ENCODE data around the gene CNTNAP2.

The CNTNAP2 gene

GRCh38 chr7:147188467-147188866 is 1071.9 kb downstream of the CNTNAP2 start:
- no peak overlapping the region for H3K4me3 ChIP-seq (ENCODE audit: low read depth, low read length)
- TF ChIP-seq PBX3 (CRISPR knock-in tag; IDR thresholded peaks at IDR 0.05) (no peak), ZNF624 (tag by site-specific recombination; IDR thresholded peaks at IDR 0.05) (no peak), ZNF785 (tag by site-specific recombination; IDR thresholded peaks at IDR 0.05) (no peak)
- POLR2A ChIA-PET: no interaction called here
- no peak overlapping the region for H3K27ac ChIP-seq (ENCODE audit: extremely low read depth, low read depth, low read length)
- no peaks in the 10 kb centered on the region for H3K4me1 ChIP-seq (ENCODE audit: control insufficient read depth, insufficient read depth, low read length)
- CTCF ChIA-PET: no interaction called here
- no peaks in the 10 kb centered on the region for H3K36me3 ChIP-seq (ENCODE audit: control insufficient read depth in 2 of 2, insufficient read depth in 1 of 2, low read length in 2 of 2)
- no peaks in the 10 kb centered on the region for H3K9me3 ChIP-seq (ENCODE audit: control insufficient read depth, insufficient read depth, low read depth, low read length)

GRCh38 chr7:147193476-147193875 is 1076.9 kb downstream of the CNTNAP2 start:
- Histone ChIP-seq H3K27ac (ENCODE audit: extremely low read depth, low read depth, low read length) (no peak overlapping the region), H3K9me3 (ENCODE audit: control insufficient read depth, insufficient read depth, low read depth, low read length) (no peaks in the 10 kb centered on the region), H3K4me3 (ENCODE audit: low read depth, low read length) (no peak overlapping the region), H3K36me3 (ENCODE audit: control insufficient read depth in 2 of 2, insufficient read depth in 1 of 2, low read length in 2 of 2) (no peaks in the 10 kb centered on the region), H3K4me1 (ENCODE audit: control insufficient read depth, insufficient read depth, low read length) (no peaks in the 10 kb centered on the region)
- ChIA-PET CTCF (no interaction called here), POLR2A (no interaction called here)
- TF ChIP-seq SALL2 (tag by site-specific recombination; IDR thresholded peaks at IDR 0.05; ENCODE audit: borderline replicate concordance) (no peak), ZNF24 (tag by site-specific recombination; IDR thresholded peaks at IDR 0.05) (no peak), ZNF645 (tag by site-specific recombination; IDR thresholded peaks at IDR 0.05) (no peak), EGR2 (tag by site-specific recombination; IDR thresholded peaks at IDR 0.05; ENCODE audit: low read depth) (no peak), SCRT1 (tag by site-specific recombination; IDR thresholded peaks at IDR 0.05; ENCODE audit: borderline replicate concordance) (no peak), GLI4 (tag by site-specific recombination; IDR thresholded peaks at IDR 0.05) (no peak), ELK4 (IDR thresholded peaks at IDR 0.05; ENCODE audit: borderline replicate concordance, low read depth, low read length) (no peak), ZNF16 (tag by site-specific recombination; IDR thresholded peaks at IDR 0.05; ENCODE audit: low read depth) (no peak), GLIS1 (tag by site-specific recombination; IDR thresholded peaks at IDR 0.05) (no peak), ZNF138 (tag by site-specific recombination; IDR thresholded peaks at IDR 0.05; ENCODE audit: borderline replicate concordance) (no peak), ZBTB48 (tag by site-specific recombination; IDR thresholded peaks at IDR 0.05) (no peak), MZF1 (tag by site-specific recombination; IDR thresholded peaks at IDR 0.05; ENCODE audit: borderline replicate concordance) (no peak), ZNF768 (tag by site-specific recombination; IDR thresholded peaks at IDR 0.05) (no peak)

- POLR2A ChIA-PET: no interaction called here
- CTCF ChIA-PET: no interaction called here
- Histone ChIP-seq H3K4me3 (ENCODE audit: low read depth, low read length) (no peak overlapping the region), H3K9me3 (ENCODE audit: control insufficient read depth, insufficient read depth, low read depth, low read length) (no peaks in the 10 kb centered on the region), H3K27ac (ENCODE audit: extremely low read depth, low read depth, low read length) (no peak overlapping the region), H3K36me3 (ENCODE audit: control insufficient read depth in 2 of 2, insufficient read depth in 1 of 2, low read length in 2 of 2) (no peaks in the 10 kb centered on the region), H3K4me1 (ENCODE audit: control insufficient read depth, insufficient read depth, low read length) (no peaks in the 10 kb centered on the region)
- TF ChIP-seq ZNF48 (tag by site-specific recombination; IDR thresholded peaks at IDR 0.05) (no peak), MEIS1 (CRISPR knock-in tag; IDR thresholded peaks at IDR 0.05; ENCODE audit: borderline replicate concordance) (no peak), ZNF530 (tag by site-specific recombination; IDR thresholded peaks at IDR 0.05; ENCODE audit: low read depth) (no peak), ZNF792 (tag by site-specific recombination; IDR thresholded peaks at IDR 0.05) (no peak), ELK4 (IDR thresholded peaks at IDR 0.05; ENCODE audit: borderline replicate concordance, low read depth, low read length) (no peak), ZNF23 (tag by site-specific recombination; IDR thresholded peaks at IDR 0.05; ENCODE audit: borderline replicate concordance) (no peak), ZNF518A (tag by site-specific recombination; conservative IDR thresholded peaks at IDR 0.05; ENCODE audit: low read depth) (no peak), ZNF664 (tag by site-specific recombination; IDR thresholded peaks at IDR 0.05) (no peak)
Measured at GRCh38 chr7:147196481-147196880, 1079.9 kb downstream of the CNTNAP2 start.
